Measurements from ENCODE around the gene LIN7C.

DNA sequence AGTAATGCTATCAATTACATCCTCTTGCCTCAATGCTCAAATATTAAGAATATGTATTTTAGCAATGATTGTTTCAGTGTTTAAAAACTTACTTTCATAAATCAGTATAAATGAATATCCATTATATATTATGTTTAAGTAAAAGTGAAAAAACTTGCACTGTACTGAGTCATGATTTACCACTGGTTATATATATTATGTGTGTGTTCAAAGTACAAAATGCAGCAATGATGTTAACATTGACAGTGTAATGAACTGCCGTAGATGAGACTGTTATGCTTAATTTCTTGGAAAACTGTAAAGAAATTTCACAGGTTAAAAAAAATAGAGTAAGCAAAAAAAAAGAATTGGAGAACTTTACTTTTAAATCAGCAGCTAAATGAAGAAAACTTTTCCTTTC is 8.7 kb downstream of the LIN7C start:
- TF ChIP-seq, protein P1, sequence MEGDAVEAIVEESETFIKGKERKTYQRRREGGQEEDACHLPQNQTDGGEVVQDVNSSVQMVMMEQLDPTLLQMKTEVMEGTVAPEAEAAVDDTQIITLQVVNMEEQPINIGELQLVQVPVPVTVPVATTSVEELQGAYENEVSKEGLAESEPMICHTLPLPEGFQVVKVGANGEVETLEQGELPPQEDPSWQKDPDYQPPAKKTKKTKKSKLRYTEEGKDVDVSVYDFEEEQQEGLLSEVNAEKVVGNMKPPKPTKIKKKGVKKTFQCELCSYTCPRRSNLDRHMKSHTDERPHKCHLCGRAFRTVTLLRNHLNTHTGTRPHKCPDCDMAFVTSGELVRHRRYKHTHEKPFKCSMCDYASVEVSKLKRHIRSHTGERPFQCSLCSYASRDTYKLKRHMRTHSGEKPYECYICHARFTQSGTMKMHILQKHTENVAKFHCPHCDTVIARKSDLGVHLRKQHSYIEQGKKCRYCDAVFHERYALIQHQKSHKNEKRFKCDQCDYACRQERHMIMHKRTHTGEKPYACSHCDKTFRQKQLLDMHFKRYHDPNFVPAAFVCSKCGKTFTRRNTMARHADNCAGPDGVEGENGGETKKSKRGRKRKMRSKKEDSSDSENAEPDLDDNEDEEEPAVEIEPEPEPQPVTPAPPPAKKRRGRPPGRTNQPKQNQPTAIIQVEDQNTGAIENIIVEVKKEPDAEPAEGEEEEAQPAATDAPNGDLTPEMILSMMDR (IDR thresholded peaks at IDR 0.05): no peak
- no peak for TF ChIP-seq POLR2A (IDR thresholded peaks at IDR 0.05)
